Loucy (cell line): ENCODE measurements around the gene CLDN2.

Experiments
- H2AFZ ChIP-seq: fragments of 200-600 bp; sonication (generic); 2 replicates; pipeline ENCODE4 v1.6.0; 2016; ENCODE audit warnings: antibody characterized with exemption, mild to moderate bottlenecking, low read length, moderate library complexity
- H3F3A ChIP-seq: fragments of 200-600 bp; 2 replicates; pipeline ENCODE4 v1.6.0; 2016; ENCODE audit warnings: antibody characterized with exemption, low read depth, mild to moderate bottlenecking
- H3K27me3 ChIP-seq: fragments of 200-600 bp; sonication (generic); 2 replicates; pipeline ENCODE4 v1.6.1; 2014; ENCODE audit warnings: low read length, mild to moderate bottlenecking; ENCODE audit not compliant: insufficient read depth, poor library complexity, severe bottlenecking
- H3K36me3 ChIP-seq: fragments of 200-600 bp; sonication (generic); 2 replicates; pipeline ENCODE4 v1.6.1; 2016; ENCODE audit warnings: low read length; ENCODE audit not compliant: insufficient read depth
- H3K4me1 ChIP-seq: fragments of 200-600 bp; sonication (generic); 2 replicates; pipeline ENCODE4 v1.5.1; 2014; ENCODE audit warnings: low read length, mild to moderate bottlenecking; ENCODE audit not compliant: insufficient read depth, poor library complexity, severe bottlenecking
- H3K4me2 ChIP-seq: fragments of 200-600 bp; sonication (generic); 2 replicates; pipeline ENCODE4 v1.6.0; 2014; ENCODE audit warnings: antibody characterized with exemption, low read length, low read depth, mild to moderate bottlenecking; ENCODE audit not compliant: poor library complexity, severe bottlenecking
- H3K4me3 ChIP-seq: fragments of 200-600 bp; sonication (generic); 2 replicates; pipeline ENCODE4 v1.5.1; 2014; ENCODE audit warnings: low read length, mild to moderate bottlenecking, mixed read lengths; ENCODE audit not compliant: poor library complexity, severe bottlenecking
- H3K79me2 ChIP-seq: fragments of 200-600 bp; sonication (generic); 2 replicates; pipeline ENCODE4 v1.6.1; 2014; ENCODE audit warnings: low read length; ENCODE audit not compliant: insufficient read depth
- H3K9ac ChIP-seq: fragments of 200-600 bp; sonication (generic); 2 replicates; pipeline ENCODE4 v1.6.0; 2014; ENCODE audit warnings: mild to moderate bottlenecking, low read depth, low read length, moderate library complexity; ENCODE audit not compliant: poor library complexity, severe bottlenecking
- H3K9me2 ChIP-seq: fragments of 200-600 bp; sonication (generic); replicated peaks from 2 replicates; pipeline ENCODE4 v1.6.1; 2016; ENCODE audit warnings: low read depth, low read length, mixed read lengths
- H3K9me3 ChIP-seq: fragments of 200-600 bp; sonication (generic); 2 replicates; pipeline ENCODE4 v1.6.1; 2014; ENCODE audit warnings: mild to moderate bottlenecking, antibody characterized with exemption, low read length, low read depth; ENCODE audit not compliant: insufficient read depth
- H4K20me1 ChIP-seq: fragments of 200-600 bp; sonication (generic); 2 replicates; pipeline ENCODE4 v1.6.0; 2014; ENCODE audit warnings: antibody characterized with exemption, low read length, mild to moderate bottlenecking; ENCODE audit not compliant: insufficient read depth, poor library complexity, severe bottlenecking
- CTCF ChIP-seq: fragments of 200-600 bp; sonication (generic); conservative IDR thresholded peaks from 2 replicates; pipeline ENCODE4 v1.5.1; 2014; ENCODE audit warnings: mild to moderate bottlenecking, antibody characterized with exemption, low read length
- EZH2phosphoT487 ChIP-seq: fragments of 200-600 bp; IDR thresholded peaks from 2 replicates; pipeline ENCODE4 v1.6.1; 2018; ENCODE audit warnings: antibody characterized with exemption, mild to moderate bottlenecking, moderate library complexity, borderline replicate concordance

Gene CLDN2

GRCh38 chrX:106948641-106949040 is 28.4 kb downstream of the CLDN2 start:
- Histone ChIP-seq H3K79me2 (no peaks in the 10 kb centered on the region), H2AFZ (no peak overlapping the region), H4K20me1 (no peaks in the 10 kb centered on the region), H3K9me3 (no peaks in the 10 kb centered on the region), H3K36me3 (no peaks in the 10 kb centered on the region), H3F3A (no peaks in the 10 kb centered on the region), H3K9ac (no peak overlapping the region), H3K4me2 (no peak overlapping the region), H3K4me3 (no peak overlapping the region), H3K27me3 (no peaks in the 10 kb centered on the region), H3K4me1 (no peaks in the 10 kb centered on the region), H3K9me2 (no peaks in the 10 kb centered on the region)
- no peak for TF ChIP-seq EZH2phosphoT487

GRCh38 chrX:106949366-106949765 is 29.2 kb downstream of the CLDN2 start:
- Histone ChIP-seq H3K27me3 (no peaks in the 10 kb centered on the region), H3K36me3 (no peaks in the 10 kb centered on the region), H3K4me3 (no peak overlapping the region), H2AFZ (no peak overlapping the region), H3K9ac (no peak overlapping the region), H3K4me2 (no peak overlapping the region), H4K20me1 (no peaks in the 10 kb centered on the region), H3K4me1 (no peaks in the 10 kb centered on the region), H3F3A (no peaks in the 10 kb centered on the region), H3K9me2 (no peaks in the 10 kb centered on the region), H3K9me3 (no peaks in the 10 kb centered on the region), H3K79me2 (no peaks in the 10 kb centered on the region)
- no peak for TF ChIP-seq CTCF
- TF ChIP-seq EZH2phosphoT487: no peak

GRCh38 chrX:106950381-106950780 is 30.2 kb downstream of the CLDN2 start:
- no peak overlapping the region for H3K4me3 ChIP-seq
- H2AFZ ChIP-seq: no peak overlapping the region
- no peaks in the 10 kb centered on the region for H4K20me1 ChIP-seq
- H3F3A ChIP-seq: no peaks in the 10 kb centered on the region
- no peak overlapping the region for H3K4me2 ChIP-seq
- H3K9me2 ChIP-seq: no peaks in the 10 kb centered on the region
- no peak overlapping the region for H3K9ac ChIP-seq
- no peaks in the 10 kb centered on the region for H3K9me3 ChIP-seq
- H3K79me2 ChIP-seq: no peaks in the 10 kb centered on the region
- H3K27me3 ChIP-seq: no peaks in the 10 kb centered on the region
- TF ChIP-seq CTCF: no peak
- TF ChIP-seq EZH2phosphoT487: no peak
- no peaks in the 10 kb centered on the region for H3K4me1 ChIP-seq
- no peaks in the 10 kb centered on the region for H3K36me3 ChIP-seq

GRCh38 chrX:106951230-106951629 is 31.0 kb downstream of the CLDN2 start:
- H3K27me3 ChIP-seq: no peaks in the 10 kb centered on the region
- no peaks in the 10 kb centered on the region for H3K4me1 ChIP-seq
- no peaks in the 10 kb centered on the region for H3F3A ChIP-seq
- TF ChIP-seq CTCF: no peak
- no peak for TF ChIP-seq EZH2phosphoT487
- H3K9ac ChIP-seq: no peak overlapping the region
- H3K79me2 ChIP-seq: no peaks in the 10 kb centered on the region
- H3K9me3 ChIP-seq: no peaks in the 10 kb centered on the region
- no peaks in the 10 kb centered on the region for H4K20me1 ChIP-seq
- no peak overlapping the region for H3K4me2 ChIP-seq
- H3K4me3 ChIP-seq: no peak overlapping the region
- no peak overlapping the region for H2AFZ ChIP-seq
- H3K9me2 ChIP-seq: no peaks in the 10 kb centered on the region
- H3K36me3 ChIP-seq: no peaks in the 10 kb centered on the region
